Inflammatory macrophage treated with lipopolysaccharide for 4 hours (primary cell): Measurements from ENCODE around the gene SPEG.
A peak's percentile ranks its signal among the peaks of the same experiment; 100 is the strongest.
"Not testable (repeated sequence)": the region's sequence is repeated elsewhere in the genome, so short reads cannot be mapped to it uniquely, and the experiment has no call there.

Source experiments
- DNase-seq: peaks from one replicate; pipeline ENCODE4 v3.0.0-alpha.2; 2020

Gene SPEG

DNA sequence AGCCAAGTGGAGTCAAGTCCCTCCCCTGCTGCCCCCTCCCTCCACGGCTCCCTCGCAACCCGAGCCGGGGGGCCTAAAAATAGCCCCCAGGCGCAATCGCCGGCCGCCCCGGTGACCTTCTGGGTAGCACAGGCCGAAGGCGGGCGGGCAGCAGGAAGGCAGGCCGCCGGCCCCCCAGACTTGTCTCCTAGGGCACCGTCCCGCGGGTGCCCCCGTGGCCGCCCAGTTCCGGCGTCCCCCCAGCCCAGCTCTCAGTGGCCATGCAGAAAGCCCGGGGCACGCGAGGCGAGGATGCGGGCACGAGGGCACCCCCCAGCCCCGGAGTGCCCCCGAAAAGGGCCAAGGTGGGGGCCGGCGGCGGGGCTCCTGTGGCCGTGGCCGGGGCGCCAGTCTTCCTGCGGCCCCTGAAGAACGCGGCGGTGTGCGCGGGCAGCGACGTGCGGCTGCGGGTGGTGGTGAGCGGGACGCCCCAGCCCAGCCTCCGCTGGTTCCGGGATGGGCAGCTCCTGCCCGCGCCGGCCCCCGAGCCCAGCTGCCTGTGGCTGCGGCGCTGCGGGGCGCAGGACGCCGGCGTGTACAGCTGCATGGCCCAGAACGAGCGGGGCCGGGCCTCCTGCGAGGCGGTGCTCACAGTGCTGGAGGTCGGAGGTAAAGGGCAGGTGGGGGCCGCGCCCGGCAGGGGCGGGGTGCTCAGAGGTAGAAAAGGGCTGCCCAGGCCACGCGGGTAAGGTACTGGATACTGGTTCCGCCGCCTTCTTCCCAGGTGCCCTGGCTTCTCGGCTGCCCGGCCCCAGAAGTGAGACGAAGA, at the start of gene SPEG:
Gene SPEG, plus strand, starts transcription at position 126 of the 808 bp plus-strand sequence. Its CDS starts 135 bp downstream, at position 261.
- no peak for DNase-seq

GRCh38 chr2:219384859-219385258, 49.8 kb upstream of the SPEG start:
- DNase-seq: no peak

DNA sequence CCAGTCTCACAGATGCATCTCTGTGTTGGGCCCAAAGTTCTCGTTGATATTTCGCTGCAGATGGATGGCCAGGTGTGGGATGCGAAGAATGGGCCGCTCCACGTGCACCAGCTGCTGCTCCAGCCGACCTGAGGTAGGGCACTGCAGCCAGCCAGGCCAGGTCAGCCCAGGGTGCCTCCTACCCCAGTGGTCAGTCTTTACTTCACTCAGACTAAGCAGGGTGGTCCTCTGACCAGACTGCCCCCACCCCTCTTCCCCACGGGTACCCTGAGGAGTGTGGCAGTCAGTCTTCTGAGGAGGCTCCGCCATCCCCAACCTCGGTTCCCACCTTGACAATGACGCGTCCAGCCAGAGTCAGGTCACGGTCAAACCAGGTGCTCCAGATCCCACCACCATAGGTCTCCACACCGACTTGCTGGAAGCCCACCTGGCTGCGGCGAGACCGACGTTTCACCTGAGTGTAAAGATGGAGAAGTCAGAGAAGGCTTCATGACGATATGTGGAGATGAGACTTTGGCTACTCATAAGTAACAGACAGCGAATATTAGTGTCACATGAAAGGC, 48.6 kb upstream of the SPEG start:
- DNase-seq: no peak

DNA sequence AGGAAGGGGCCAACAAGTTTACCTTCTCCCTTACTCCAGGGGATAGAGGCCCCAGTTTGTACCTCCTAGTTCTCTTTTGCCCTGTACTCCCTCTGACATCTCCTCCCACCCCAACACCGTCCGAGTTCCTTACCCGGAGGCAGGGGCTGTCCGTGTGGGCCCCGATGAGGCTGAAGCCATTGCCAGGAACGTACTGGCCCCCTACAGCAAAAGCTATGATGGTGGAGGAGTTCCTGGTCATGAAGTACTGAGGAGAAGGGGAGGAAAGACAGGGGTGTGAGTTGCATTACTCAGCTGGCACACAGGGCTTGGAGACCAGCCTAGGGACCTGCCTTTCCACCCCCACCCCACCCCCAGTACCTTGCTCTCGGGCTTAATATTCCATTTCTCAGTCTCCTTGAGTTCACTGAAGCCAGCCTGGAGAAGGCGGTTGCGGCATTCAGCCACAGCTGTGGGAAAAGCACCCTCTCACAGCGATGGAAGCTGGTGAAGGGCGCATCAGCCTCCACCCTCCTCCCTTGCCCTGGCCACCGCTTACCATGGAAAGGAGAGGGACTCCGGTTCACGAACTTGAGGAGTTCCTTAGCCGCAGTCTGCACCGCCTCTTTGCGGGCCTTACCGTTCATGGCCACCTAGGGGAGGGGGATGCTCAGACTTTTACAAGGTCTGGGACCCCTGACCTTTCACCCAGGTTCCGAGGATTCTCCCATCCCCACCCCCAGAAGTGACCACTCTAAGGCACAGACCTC, 47.9 kb upstream of the SPEG start:
- no peak for DNase-seq

DNA sequence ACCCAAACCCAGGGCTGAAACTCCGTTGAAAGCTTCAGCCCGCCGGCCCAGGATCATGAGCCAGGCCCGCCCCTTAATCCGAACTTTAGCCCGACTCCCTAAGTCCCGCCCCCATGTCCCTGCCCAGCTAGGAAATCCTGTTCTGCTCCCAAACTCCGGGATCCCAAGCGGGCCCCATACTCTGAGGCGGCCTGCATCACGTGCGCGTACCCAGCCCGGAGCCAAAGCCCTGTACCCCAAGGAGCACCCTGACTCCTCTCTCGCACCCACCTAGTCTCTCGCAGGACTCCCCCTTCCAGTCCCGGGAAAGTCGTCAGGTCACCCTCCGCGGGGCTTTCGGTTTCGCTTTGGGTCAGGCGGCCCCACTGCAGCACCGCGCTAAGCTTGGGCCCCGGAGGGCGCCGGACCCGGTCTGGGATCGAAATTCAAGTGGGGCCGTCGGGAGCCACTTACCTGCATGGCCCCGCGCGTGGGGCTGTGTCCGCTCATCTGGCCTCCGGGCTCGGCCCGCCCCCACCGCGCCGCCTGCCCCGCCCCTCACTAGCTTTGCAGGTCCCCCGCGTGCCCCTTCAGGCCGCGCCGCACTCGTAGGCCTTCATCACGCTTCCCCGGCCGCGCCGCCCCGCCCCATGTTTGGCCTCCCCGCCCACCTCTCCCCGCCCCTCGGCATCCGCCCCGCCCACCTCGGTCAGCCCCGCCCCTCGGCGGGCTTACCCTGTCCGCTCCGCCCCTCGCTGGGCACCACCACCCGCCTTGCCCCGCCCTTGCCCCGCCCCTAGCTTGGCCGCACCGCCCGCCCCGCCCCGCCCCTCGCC, 47.1 kb upstream of the SPEG start, which contains the start of gene DNPEP:
Gene DNPEP, minus strand, starts transcription at position 607 of the 815 bp plus-strand sequence. Its CDS starts 118 bp downstream, at position 489.
- peak; percentile 93 for DNase-seq

GRCh38 chr2:219388121-219388906, 46.3 kb upstream of the SPEG start:
- DNase-seq: peak; percentile 98

GRCh38 chr2:219388907-219389156, 45.8 kb upstream of the SPEG start:
- no peak for DNase-seq

- DNase-seq: no peak
Measured at GRCh38 chr2:219392754-219393153, 41.9 kb upstream of the SPEG start.

DNA sequence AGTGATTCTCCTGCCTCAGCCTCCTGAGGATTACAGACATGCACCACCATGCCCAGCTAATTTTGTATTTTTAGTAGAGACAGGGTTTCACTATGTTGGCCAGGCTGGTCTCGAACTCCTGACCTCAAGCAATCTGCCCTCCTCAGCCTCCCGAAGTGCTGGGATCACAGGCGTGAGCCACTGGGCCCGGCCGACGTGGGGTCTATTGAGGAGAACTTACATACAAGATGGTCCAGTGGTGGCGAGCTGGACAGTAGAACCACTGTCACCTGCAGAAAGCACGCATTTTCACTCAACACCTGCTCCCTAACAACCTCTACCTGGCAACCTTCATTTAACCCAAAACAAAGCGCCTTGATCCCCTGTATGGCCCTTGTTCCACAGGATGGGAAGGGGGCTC, 39.6 kb upstream of the SPEG start:
- not testable (repeated sequence) for DNase-seq

GRCh38 chr2:219395609-219396008, 39.0 kb upstream of the SPEG start:
- DNase-seq: no peak

DNA sequence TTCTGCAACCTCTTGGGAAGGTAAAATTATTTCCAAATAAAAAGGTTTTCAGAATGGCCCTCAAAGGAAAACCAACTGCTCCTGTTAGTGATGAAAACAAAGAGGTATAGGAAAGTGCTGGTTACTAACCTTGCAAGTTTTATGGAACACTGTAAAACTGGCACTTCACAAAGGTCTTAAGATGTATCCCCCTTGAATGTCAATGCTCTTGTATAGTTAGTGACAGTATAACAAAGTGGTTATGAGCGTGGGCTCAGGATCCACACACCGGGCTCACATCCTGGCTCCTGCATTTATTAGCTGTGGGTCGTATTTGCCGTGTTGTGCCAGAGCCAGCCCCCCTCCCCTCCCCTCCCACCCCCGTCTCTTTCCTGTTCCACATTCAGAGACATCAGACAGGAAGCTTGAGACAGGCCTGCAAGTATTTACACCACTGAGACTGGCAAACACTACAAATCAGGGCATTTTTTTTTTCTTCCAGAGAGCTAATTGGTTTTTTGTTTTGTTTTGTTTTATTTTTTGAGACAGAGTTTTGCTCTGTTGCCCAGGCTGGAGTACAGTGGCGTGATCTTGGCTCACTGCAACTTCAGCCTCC, 37.7 kb upstream of the SPEG start:
- DNase-seq: peak; percentile 20

DNA sequence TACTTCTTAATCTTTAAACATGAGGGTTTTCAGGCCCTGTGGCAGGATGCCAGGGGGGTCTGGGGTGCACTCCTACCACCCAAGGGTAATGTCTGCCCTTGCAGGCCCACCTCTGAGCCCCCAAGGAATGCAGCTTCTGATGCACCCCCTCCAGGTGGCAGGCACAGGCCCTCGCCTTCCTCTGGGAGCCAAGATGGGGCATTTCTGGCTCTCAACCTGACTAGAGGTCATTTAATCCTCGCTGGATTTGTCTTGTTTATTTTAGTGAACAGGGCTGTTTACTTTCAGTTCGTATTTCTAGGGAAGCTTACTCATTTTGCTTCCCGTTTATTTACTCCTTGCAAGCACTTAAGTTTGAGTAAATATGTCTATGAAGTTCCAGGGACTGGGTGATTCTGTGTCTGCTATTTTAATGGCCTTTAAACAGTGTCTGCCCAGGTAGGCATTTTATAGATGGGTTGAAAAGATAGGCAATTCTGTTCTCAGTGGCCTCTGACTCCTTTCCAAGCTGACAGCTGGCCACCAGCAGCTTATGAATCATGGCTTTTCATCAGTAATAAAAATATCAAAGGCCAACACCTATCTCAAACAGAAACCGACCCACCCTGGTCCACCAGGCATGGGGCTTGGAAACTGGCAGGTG, 35.8 kb upstream of the SPEG start:
- peak; percentile 17 for DNase-seq

GRCh38 chr2:219399716-219400478, 34.7 kb upstream of the SPEG start:
- DNase-seq: no peak

DNA sequence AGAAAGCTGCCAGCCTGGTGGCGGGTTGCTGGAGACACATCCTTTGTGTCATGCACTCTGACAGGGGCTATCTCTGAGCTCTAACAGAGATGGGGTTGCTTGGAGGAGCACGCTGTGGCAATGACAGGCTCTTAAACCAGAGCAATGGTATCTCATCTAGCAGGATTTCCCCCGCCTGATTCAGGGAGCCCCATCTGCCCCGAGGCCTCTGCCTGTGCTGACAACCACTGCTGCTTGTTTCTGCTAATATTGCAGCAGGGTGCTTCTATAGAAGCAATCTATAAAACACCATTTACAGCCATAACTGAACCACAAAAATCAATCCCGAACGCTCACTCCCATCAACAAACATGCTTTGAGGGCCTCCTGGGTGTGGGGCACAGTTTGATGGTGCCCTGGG, 34.1 kb upstream of the SPEG start:
- DNase-seq: no peak

DNA sequence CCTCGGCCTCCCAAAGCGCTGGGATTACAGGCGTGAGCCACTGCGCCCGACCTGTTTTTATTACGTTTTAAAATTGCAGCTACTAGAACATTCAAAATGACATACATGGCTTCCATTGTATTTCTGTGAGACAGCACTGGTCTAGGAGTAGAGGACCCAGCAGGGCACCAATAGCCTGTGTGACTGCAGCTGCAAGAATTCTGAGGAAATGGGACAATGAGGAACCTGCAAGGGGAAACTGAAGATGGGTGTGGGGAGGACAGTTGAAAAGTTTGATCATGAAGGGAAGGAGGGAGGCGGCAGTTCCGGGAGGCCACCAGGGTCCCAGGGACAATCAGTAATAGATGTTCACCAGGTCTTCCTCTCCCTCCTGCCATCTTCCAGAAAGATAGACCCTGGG, 33.0 kb upstream of the SPEG start:
- DNase-seq: peak; percentile 52

DNA sequence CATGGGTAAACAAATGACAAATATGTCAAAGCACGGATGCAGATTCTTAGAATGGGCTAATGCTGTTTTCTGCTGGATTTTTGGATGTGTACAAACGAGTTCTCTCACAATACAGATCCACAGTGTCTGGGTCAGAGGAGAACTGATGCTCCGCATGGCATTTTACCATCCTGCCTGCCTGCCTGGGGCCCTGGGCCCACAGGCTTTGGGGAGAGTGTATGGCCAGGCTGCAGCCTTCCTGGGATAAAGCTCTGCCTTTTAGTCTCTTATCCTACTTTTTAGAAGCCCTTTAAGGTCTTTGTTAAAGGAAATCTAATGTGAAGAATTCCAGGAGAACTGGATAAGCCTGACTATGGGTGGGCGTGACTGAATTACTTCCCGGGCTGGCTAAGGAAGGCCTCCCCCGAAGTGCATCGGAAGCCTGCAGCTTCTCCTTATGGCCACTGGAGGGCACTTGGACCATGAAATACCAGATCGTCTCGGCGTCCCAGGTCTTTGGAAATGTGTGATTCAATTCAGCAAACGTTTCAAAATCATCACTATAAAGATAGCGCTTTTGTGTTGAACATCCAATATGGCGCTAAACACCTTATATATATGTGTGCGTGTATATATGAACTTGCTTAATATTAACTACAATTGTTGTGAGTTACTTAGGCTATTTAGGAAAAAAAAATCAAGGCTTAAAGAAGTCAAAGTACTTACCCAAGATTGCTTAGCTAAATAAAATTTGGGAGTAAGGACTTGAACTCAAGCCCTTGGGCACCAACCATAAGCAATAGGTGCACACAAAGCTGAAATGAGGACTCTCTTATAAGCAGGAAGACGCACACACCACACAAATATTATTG, 31.8 kb upstream of the SPEG start:
- DNase-seq: peak; percentile 85

GRCh38 chr2:219403861-219404260, 30.8 kb upstream of the SPEG start:
- DNase-seq: no peak

GRCh38 chr2:219404291-219404910, 30.2 kb upstream of the SPEG start:
- no peak for DNase-seq

GRCh38 chr2:219404954-219405353, 29.7 kb upstream of the SPEG start:
- DNase-seq: no peak
